ENCODE data around the gene FAM120A.

- TF ChIP-seq CTCF (IDR thresholded peaks at IDR 0.05; ENCODE audit: low read depth, low read length, missing input control) (peak; percentile 20), REST (IDR thresholded peaks at IDR 0.05) (no peak), ATF3 (IDR thresholded peaks at IDR 0.05) (no peak), RAD21 (IDR thresholded peaks at IDR 0.05) (no peak), MAX (IDR thresholded peaks at IDR 0.05) (no peak), SP1 (IDR thresholded peaks at IDR 0.05) (no peak), GABPA (IDR thresholded peaks at IDR 0.05 in 1 of 2, conservative IDR thresholded peaks at IDR 0.05 in 1 of 2) (no peak), FOXA2 (IDR thresholded peaks at IDR 0.05) (no peak), TAF1 (conservative IDR thresholded peaks at IDR 0.05) (no peak), HNF4A (conservative IDR thresholded peaks at IDR 0.05) (no peak)
These were observed 594 bp downstream of the FAM120A start for GRCh38 chr9:93451849-93452709.
